Measurements from ENCODE around the gene HIGD1C.
"Not testable (repeated sequence)": the region's sequence is repeated elsewhere in the genome, so short reads cannot be mapped to it uniquely, and the experiment has no call there.

The HIGD1C gene

GRCh38 chr12:50985322-50985721 lies 33.0 kb downstream of the HIGD1C start:
- peak; percentile 71 for DNase-seq (ENCODE audit: low spot score)

DNA sequence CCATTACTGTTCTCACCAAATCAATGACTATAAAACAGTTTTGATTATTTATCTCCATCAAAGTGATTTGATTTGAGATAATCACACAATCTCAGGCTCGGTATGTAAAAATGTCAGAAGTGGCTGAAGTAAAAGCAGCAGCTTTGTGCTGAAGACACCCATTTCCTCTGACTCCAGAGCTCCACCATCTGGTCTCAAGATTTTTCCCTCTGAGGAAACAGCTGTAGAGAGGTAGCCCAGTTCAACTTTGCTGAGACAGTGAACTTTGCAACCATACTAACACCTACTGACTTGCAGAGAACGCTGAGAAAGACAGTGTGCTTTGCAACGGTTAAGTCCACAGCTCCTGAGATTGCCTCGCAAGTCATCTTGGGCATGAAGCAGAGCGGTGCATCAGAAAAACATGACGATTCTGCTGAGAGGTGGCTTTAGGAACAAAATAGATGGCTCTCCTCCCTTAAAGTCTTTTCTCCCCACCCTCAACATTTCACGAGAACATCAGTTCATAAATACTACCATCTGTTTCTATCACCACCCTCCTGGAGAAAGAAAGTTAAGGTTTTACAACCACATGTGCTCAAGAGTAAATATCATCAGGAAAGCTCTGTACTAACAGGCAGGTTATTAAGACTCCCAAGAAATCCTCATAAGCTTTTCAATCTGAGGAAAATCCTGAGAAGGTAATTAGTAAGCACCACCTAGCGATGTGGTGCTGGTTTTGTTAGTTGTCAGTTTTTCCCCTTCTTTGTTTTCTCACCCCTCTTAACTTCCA lies 34.8 kb downstream of the HIGD1C start:
- peak; percentile 72 for DNase-seq (ENCODE audit: low spot score)

- DNase-seq (ENCODE audit: low spot score), result peak; percentile 38
Measured at GRCh38 chr12:50988051-50988450, 35.7 kb downstream of the HIGD1C start.

DNA sequence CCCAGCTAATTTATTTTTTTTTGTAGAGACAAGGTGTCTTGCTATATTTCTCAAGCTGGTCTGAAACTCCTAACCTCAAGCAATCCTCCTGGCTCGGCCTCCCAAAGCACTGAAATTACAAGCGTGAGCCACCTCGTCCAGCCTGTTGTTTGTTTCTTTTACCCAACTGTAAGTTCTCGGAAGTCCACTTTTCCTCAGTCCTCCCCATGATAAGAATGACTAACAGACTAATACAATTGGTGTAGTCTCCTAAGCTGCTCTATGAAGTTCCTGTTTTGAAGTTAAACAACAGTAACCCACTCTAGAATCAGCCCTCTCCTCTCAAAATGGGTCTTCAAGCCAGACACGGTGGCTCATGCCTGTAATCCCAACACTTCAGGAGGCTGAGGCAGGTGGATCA lies 36.5 kb downstream of the HIGD1C start:
- no peak for DNase-seq (ENCODE audit: low spot score)

GRCh38 chr12:50990147-50990727 lies 37.9 kb downstream of the HIGD1C start:
- no peak for DNase-seq (ENCODE audit: low spot score)

- no peak for DNase-seq (ENCODE audit: low spot score)
Measured at GRCh38 chr12:50990791-50991190, 38.4 kb downstream of the HIGD1C start.

- DNase-seq (ENCODE audit: low spot score), result no peak
Measured at GRCh38 chr12:50991291-50991690, 38.9 kb downstream of the HIGD1C start.

DNA sequence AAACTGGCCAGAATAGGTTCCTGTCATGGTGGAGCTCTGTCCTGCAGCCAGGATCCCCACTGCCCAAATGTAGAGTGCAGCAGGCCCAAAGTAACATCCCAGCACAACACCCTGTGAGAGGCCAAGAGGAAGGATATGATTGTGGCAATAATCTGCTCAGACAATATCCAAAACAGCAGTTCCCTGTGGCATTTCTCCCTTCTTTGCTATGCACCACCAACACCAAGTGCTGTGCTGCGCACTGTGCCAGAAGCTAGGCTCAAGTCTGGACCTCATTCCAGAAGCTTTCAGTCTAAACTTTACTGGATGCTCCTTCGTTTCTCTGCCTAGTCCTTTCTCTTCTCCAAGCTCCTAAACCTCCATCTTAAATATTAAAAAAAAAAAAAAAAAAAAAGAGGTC lies 40.5 kb downstream of the HIGD1C start:
- DNase-seq (ENCODE audit: low spot score), result no peak

- DNase-seq (ENCODE audit: low spot score), result no peak
Measured at GRCh38 chr12:50999093-50999492, 46.7 kb downstream of the HIGD1C start.

DNA sequence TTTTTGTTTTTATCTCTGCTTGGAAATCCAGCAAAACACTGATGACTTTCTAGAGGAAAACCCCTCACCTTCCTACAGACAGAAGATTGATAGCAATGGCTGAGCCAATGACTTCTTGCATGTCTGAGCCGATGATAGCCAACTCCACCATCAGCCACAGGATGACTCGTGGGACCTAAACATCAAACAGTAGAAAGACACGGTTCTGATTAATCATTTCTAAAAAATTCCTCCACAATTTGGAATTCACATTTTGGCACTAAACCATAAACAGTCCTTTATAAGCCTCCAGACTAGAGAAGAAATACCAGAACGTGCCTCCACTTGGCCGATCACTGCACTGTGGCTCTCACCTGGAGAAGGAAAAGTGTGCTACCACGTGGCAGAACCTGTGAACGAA lies 47.9 kb downstream of the HIGD1C start:
- DNase-seq (ENCODE audit: low spot score), result peak; percentile 57

DNA sequence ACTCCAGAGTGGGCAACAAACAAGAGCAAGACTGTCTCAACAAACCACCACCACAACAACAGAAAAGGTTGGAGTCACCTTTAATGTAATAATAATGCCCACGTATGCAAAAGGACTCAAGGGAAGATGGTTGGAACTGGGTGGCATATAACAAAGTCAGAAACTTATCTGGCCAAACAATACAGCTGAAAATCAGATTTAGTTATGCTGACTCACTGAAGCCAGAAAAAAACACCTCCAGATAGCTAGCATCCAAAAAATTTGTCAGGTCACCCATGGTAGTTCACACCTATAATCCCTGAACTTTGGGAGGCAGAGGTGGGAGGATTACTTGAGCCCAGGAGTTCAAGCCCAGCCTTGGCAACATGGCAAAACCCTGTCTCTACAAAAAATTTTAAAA lies 49.5 kb downstream of the HIGD1C start:
- DNase-seq (ENCODE audit: low spot score), result no peak

GRCh38 chr12:51004504-51004903 lies 52.2 kb downstream of the HIGD1C start:
- DNase-seq (ENCODE audit: low spot score), result no peak

DNA sequence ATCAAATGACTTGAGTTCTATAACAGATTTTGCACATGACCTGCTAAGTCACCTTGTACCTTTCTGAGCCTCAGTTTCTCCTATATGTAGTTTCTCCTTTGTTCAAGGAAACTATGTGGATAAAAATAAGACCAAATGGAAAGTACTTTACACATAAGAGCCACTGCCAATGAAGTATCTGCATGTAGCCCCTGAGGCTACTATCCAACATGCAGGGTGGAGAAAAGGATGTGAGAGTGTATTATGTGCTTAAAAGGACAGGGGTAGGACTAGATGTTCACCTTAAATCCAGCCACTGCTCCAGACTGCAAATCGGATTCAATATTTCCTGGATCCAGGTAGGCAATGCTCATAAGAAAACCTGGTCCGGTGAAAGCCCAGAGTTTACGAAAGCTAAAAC lies 52.7 kb downstream of the HIGD1C start:
- DNase-seq (ENCODE audit: low spot score), result no peak

- DNase-seq (ENCODE audit: low spot score), result no peak
Measured at GRCh38 chr12:51005671-51006070, 53.3 kb downstream of the HIGD1C start.

DNA sequence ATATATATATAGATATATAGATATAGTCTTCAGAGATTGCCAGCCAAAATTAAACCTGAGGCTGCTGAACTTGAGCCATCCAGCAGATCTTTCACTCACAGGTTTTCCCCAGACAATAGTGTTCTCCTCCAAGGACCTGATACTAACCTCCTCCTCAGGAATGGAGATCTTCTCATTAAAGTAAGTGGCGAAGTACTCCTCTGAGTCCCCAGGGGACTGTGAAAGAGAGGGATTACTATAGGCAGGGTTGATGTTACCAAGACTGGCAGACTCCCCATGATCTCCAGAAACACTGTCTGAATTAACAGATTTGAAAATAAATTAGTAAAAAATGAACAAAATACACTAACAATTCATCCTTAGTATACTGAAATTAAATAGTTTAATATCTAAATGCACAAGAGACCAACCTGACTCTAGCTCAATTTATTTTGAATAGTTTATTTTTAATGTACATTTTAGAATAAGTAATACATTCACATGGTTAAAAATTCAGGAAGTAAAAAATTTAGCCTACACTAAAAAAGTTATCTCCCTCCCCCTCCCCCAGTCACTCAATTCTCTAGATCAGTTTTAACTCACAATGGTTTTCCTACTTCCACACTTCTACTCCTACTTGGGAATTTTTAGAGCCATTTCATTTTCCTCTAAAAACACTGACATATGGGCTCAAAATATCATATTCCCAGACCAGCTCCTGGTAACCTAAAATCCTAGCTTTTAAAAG lies 56.1 kb downstream of the HIGD1C start:
- no peak for DNase-seq (ENCODE audit: low spot score)

DNA sequence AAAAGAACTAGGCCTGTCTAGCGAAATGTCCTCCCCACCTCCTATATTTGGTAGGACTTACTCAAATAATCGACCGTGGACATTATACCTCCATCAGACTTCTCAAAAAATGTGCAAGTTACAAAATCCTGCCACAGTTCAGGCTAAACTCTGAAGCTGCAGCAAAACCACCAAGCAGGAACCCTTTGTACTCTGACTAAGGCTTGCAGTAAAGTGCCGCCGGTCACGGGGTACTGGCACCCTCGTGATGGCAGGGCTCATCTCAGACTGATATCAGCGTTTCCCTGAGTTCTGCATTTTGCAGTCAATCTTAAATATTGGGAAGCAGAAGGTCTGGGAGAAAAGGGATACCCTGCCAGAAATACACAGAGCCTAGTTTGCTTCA lies 56.7 kb downstream of the HIGD1C start:
- no peak for DNase-seq (ENCODE audit: low spot score)

DNA sequence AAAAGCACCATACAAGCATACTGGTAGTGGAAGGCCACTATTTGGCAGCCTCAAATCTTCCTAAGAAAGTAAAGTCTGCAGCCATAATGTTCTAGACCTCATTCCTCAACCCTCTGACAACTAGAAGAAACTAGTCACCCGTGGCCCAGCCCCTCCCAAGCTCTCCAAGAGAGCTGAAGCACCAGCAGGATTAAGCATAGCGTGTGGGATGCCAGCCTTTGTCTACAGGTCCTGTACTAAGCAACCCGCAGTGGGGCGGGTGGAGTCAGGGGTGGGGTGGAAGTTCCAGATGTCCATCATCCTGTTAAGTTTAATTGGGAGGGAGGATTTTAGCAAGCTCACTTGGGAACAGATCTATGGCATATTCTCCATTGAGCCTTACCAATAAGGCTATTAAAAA lies 59.6 kb downstream of the HIGD1C start:
- DNase-seq (ENCODE audit: low spot score), result peak; percentile 43

DNA sequence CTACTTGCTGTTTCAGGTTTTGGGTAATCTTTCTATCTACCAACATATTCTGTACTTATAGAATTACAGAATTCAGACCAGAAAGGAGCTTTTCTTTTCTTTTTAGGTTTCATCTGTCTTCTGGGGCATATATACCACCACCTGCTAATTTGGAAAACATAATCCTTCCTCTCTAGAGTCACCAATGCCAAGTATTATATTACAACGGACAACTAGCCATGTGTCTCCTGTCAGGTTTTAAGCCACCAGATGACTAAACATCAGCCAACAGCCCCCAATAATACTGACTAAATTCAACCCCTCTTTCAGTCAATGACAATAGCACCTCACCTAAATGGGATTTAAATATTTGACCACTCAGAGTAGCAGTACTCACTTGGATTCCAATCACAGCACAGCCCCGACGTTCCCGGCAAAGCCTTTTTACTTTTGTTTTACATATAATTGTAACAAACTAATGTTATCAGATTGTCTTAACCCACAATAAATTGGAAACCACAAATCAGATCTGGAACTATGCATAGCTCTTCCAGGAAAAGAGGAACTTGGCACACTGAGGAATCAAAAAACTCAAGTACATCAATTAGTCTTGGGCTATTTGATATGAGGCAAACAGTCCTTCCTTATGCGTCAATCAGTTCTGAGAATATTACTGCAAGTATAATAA lies 60.4 kb downstream of the HIGD1C start:
- DNase-seq (ENCODE audit: low spot score), result no peak

GRCh38 chr12:51013441-51013840 lies 61.1 kb downstream of the HIGD1C start:
- no peak for DNase-seq (ENCODE audit: low spot score)

DNA sequence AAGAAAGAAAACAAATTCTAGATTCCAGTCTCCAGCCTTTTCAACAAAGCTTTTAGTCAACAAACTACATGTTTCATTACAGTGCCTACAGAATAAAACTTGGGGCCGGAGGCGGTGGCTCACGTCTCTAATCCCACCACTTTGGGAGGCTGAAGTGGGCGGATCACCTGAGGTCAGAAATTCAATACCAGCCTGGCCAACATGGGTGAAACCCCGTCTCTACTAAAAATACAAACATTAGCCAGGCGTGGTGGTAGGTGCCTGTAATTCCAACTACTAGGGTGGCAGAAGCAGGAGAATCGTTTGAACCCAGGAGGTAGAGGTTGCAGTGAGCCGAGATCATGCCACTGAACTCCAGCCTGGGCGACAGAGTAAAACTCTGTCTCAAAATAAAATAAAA lies 62.1 kb downstream of the HIGD1C start:
- not testable (repeated sequence) for DNase-seq (ENCODE audit: low spot score)

DNA sequence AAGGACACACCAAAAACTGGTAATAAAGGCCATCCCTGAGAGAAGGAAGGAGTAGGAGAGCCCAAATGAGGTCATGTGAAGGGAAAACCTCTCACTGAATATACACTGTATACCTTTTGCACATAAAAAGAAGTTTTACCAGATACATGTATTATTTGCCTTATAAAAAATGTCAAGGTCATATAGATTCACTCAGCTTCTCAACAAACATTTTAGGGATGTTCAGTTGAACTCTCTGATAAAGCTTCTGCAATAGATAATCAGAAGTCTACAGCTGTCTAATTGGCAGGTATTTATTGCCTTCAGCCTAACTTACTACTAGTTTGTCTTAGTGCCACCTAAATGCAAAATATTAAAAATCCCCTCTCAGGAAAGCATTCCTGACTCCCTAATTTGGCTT lies 65.1 kb downstream of the HIGD1C start:
- DNase-seq (ENCODE audit: low spot score), result no peak

- DNase-seq (ENCODE audit: low spot score), result no peak
Measured at GRCh38 chr12:51018956-51019355, 66.6 kb downstream of the HIGD1C start.

GRCh38 chr12:51019927-51020326 lies 67.6 kb downstream of the HIGD1C start:
- DNase-seq (ENCODE audit: low spot score), result no peak
